HAP-1 (cell line): Measurements from ENCODE around the gene NDUFA13.

Source experiments
- DNase-seq, 2 experiments: peaks; one replicate each; pipeline ENCODE4 v3.0.0-alpha.2; 2016 to 2020; ENCODE audit warnings: low spot score in 2 of 2
- H3K27me3 ChIP-seq: fragments of 250-450 bp; sonication (Bioruptor Pico); 2 replicates; pipeline ENCODE4 v1.5.1; 2020; ENCODE audit warnings: low read depth, mild to moderate bottlenecking, moderate library complexity
- H3K36me3 ChIP-seq: fragments of 250-450 bp; sonication (Bioruptor Pico); replicated peaks from 2 replicates; pipeline ENCODE4 v1.5.1; 2020; ENCODE audit warnings: mild to moderate bottlenecking
- H3K4me1 ChIP-seq: fragments of 250-450 bp; sonication (Bioruptor Pico); 2 replicates; pipeline ENCODE4 v1.5.1; 2020; ENCODE audit warnings: mild to moderate bottlenecking
- H3K4me3 ChIP-seq: fragments of 250-450 bp; sonication (Bioruptor Pico); 2 replicates; pipeline ENCODE4 v1.5.1; 2020; ENCODE audit warnings: mild to moderate bottlenecking, moderate library complexity
- H3K9me3 ChIP-seq: fragments of 250-450 bp; sonication (Bioruptor Pico); 2 replicates; pipeline ENCODE4 v1.5.1; 2020; ENCODE audit warnings: mild to moderate bottlenecking, moderate library complexity
- in situ Hi-C: fragments of 300-500 bp; cut with MboI; formaldehyde crosslinking; loops from 3 replicates; pipeline ENCODE4 v1.14.3; 2020; ENCODE audit warnings: low sequenced_read_pairs, inconsistent platforms, mixed read lengths

NDUFA13 gene

GRCh38 chr19:19559931-19560330, 43.9 kb downstream of the NDUFA13 start:
- Histone ChIP-seq H3K9me3 (no peaks in the 10 kb centered on the region), H3K4me1 (no peaks in the 10 kb centered on the region), H3K4me3 (no peak overlapping the region), H3K27me3 (no peaks in the 10 kb centered on the region), H3K36me3 (0 out of 2 replicates have a peak, but pooled peaks cover 3% of the 10 kb centered on the region)
- in situ Hi-C loops: no loop called here
- DNase-seq: no peak

- in situ Hi-C loops: no loop called here
- H3K36me3 ChIP-seq: peaks cover 3% of the 10 kb centered on the region; the same call in 1 of the 2 replicates
Observed at GRCh38 chr19:19561946-19562664, 46.1 kb downstream of the NDUFA13 start.

GRCh38 chr19:19562665-19563347, 46.8 kb downstream of the NDUFA13 start:
- Histone ChIP-seq H3K9me3 (no peaks in the 10 kb centered on the region), H3K36me3 (peaks cover 7% of the 10 kb centered on the region; the same call in 1 of the 2 replicates), H3K27me3 (no peaks in the 10 kb centered on the region), H3K4me1 (no peaks in the 10 kb centered on the region), H3K4me3 (no peak overlapping the region)
- in situ Hi-C loops: no loop called here
- DNase-seq: no peak

More at GRCh38 chr19:19561946-19562664, 46.1 kb downstream of the NDUFA13 start:
- H3K4me1 ChIP-seq: no peaks in the 10 kb centered on the region
- no peak overlapping the region for H3K4me3 ChIP-seq
- no peaks in the 10 kb centered on the region for H3K27me3 ChIP-seq
- no peak for DNase-seq
- no peaks in the 10 kb centered on the region for H3K9me3 ChIP-seq

- DNase-seq: no peak
- no peak overlapping the region for H3K4me3 ChIP-seq
- H3K36me3 ChIP-seq: peaks cover 7% of the 10 kb centered on the region; the same call in 1 of the 2 replicates
- no peaks in the 10 kb centered on the region for H3K9me3 ChIP-seq
- no peaks in the 10 kb centered on the region for H3K4me1 ChIP-seq
- in situ Hi-C loops: no loop called here
- no peaks in the 10 kb centered on the region for H3K27me3 ChIP-seq
Observed at GRCh38 chr19:19563348-19563848, 47.4 kb downstream of the NDUFA13 start.

GRCh38 chr19:19566306-19566705, 50.3 kb downstream of the NDUFA13 start:
- in situ Hi-C loops: no loop called here
- DNase-seq: no peak
- no peaks in the 10 kb centered on the region for H3K4me1 ChIP-seq

GRCh38 chr19:19567391-19567790, 51.4 kb downstream of the NDUFA13 start:
- Histone ChIP-seq H3K36me3 (peaks cover 7% of the 10 kb centered on the region; the same call in 1 of the 2 replicates), H3K27me3 (no peaks in the 10 kb centered on the region), H3K4me1 (no peaks in the 10 kb centered on the region), H3K4me3 (no peak overlapping the region), H3K9me3 (no peaks in the 10 kb centered on the region)
- DNase-seq: no peak
- in situ Hi-C loops: no loop called here

More at GRCh38 chr19:19566306-19566705, 50.3 kb downstream of the NDUFA13 start:
- Histone ChIP-seq H3K4me3 (no peak overlapping the region), H3K9me3 (no peaks in the 10 kb centered on the region), H3K27me3 (no peaks in the 10 kb centered on the region), H3K36me3 (peaks cover 7% of the 10 kb centered on the region; the same call in 1 of the 2 replicates)

- H3K4me1 ChIP-seq: no peaks in the 10 kb centered on the region
- DNase-seq: no peak
- in situ Hi-C loops: no loop called here
- no peaks in the 10 kb centered on the region for H3K27me3 ChIP-seq
- peaks cover 7% of the 10 kb centered on the region; the same call in 1 of the 2 replicates for H3K36me3 ChIP-seq
- no peak overlapping the region for H3K4me3 ChIP-seq
- H3K9me3 ChIP-seq: no peaks in the 10 kb centered on the region
Observed at GRCh38 chr19:19568802-19569756, 53.1 kb downstream of the NDUFA13 start.

- H3K9me3 ChIP-seq: no peaks in the 10 kb centered on the region
- in situ Hi-C loops: no loop called here
- no peak for DNase-seq
- H3K36me3 ChIP-seq: peaks cover 5% of the 10 kb centered on the region; the same call in 1 of the 2 replicates
- H3K4me1 ChIP-seq: no peaks in the 10 kb centered on the region
- H3K27me3 ChIP-seq: no peaks in the 10 kb centered on the region
- H3K4me3 ChIP-seq: no peak overlapping the region
Observed at GRCh38 chr19:19570571-19570970, 54.5 kb downstream of the NDUFA13 start.

- H3K4me3 ChIP-seq: no peak overlapping the region
- in situ Hi-C loops: no loop called here
- H3K27me3 ChIP-seq: no peaks in the 10 kb centered on the region
- no peaks in the 10 kb centered on the region for H3K4me1 ChIP-seq
- peaks cover 5% of the 10 kb centered on the region; the same call in 1 of the 2 replicates for H3K36me3 ChIP-seq
- H3K9me3 ChIP-seq: no peaks in the 10 kb centered on the region
- no peak for DNase-seq
Observed at GRCh38 chr19:19571071-19571786, 55.2 kb downstream of the NDUFA13 start.

- DNase-seq: no peak
- no peak overlapping the region for H3K4me3 ChIP-seq
- in situ Hi-C loops: no loop called here
- H3K4me1 ChIP-seq: no peaks in the 10 kb centered on the region
- no peaks in the 10 kb centered on the region for H3K9me3 ChIP-seq
- no peaks in the 10 kb centered on the region for H3K36me3 ChIP-seq
- H3K27me3 ChIP-seq: no peaks in the 10 kb centered on the region
Observed at GRCh38 chr19:19575411-19575810, 59.4 kb downstream of the NDUFA13 start.
